Breast epithelium (tissue), 4 donors: ENCODE data around the gene COL5A3. TPM values are rescaled to one million over a fixed set of nuclear protein-coding genes. Genes with fewer than 3 reads are reported as not detected.

Experiments used
- DNase-seq, 2 donors: peaks; one replicate each; pipeline ENCODE4 v3.0.0-alpha.2; 2019; ENCODE audit warnings: low spot score in 2 of 2
- H3K27ac ChIP-seq, 2 donors: fragments of 200-600 bp; sonication (generic) in 1 of 2; one replicate each; pipeline ENCODE4 v1.5.1; 2016 to 2019; ENCODE audit warnings: mild to moderate bottlenecking in 1 of 2
- H3K27me3 ChIP-seq, 2 donors: fragments of 200-600 bp; sonication (generic) in 1 of 2; one replicate each; pipeline versions ENCODE4 v1.5.1 to v1.6.0; 2017 to 2019; ENCODE audit warnings: control low read depth in 1 of 2, mild to moderate bottlenecking in 1 of 2
- H3K36me3 ChIP-seq: fragments of 200-600 bp; one replicate; pipeline ENCODE4 v1.5.1; 2019
- H3K4me1 ChIP-seq, 2 donors: fragments of 200-600 bp; sonication (generic); one replicate each; pipeline ENCODE4 v1.5.1; 2016 to 2019; ENCODE audit warnings: control low read depth in 1 of 2
- H3K4me3 ChIP-seq, 3 donors: fragments of 200-600 bp; sonication (generic); 1 replicate in 2 of 3; 2 replicates in 1 of 3; pipeline ENCODE4 v1.5.1; 2016 to 2019; ENCODE audit warnings: mild to moderate bottlenecking in 3 of 3, moderate library complexity in 2 of 3
- H3K9me3 ChIP-seq, 2 donors: fragments of 200-600 bp; sonication (generic) in 1 of 2; one replicate each; pipeline ENCODE4 v1.5.1; 2016 to 2019; ENCODE audit warnings: control low read depth in 1 of 2
- POLR2A ChIP-seq: fragments of 450-650 bp; IDR thresholded peaks from one replicate; pipeline ENCODE4 v1.6.1; 2016; ENCODE audit warnings: antibody characterized with exemption, mild to moderate bottlenecking, moderate library complexity
- POLR2AphosphoS5 ChIP-seq, 3 donors: sonication (generic); formaldehyde crosslinking; IDR thresholded peaks; one replicate each; pipeline ENCODE4 v1.6.1; 2017; ENCODE audit warnings: antibody characterized with exemption in 3 of 3
- intact Hi-C: fragments of 100-400 bp; cut with DNase I; formaldehyde crosslinking; loops from one replicate; pipeline ENCODE4 v1.15.1; 2023; ENCODE audit warnings: low total_unique reads
- total RNA-seq, 3 donors: library from RNA; depleted of rRNA; stranded (reverse); fragments of >200 nt; gene quantifications; one replicate each; pipeline ENCODE4 v1.1.0, GENCODE V29; 2016
- TF ChIP-seq, protein P1 (sequence below), 3 donors: fragments of 450-650 bp; IDR thresholded peaks; one replicate each; pipeline ENCODE4 v1.5.1; 2016 to 2017; ENCODE audit warnings: antibody characterized with exemption in 3 of 3, mild to moderate bottlenecking in 3 of 3, moderate library complexity in 3 of 3

The COL5A3 gene
- total RNA-seq, 3 donors from 2014 or later, result 4.8 to 32.2 (median 12.5) TPM

DNA sequence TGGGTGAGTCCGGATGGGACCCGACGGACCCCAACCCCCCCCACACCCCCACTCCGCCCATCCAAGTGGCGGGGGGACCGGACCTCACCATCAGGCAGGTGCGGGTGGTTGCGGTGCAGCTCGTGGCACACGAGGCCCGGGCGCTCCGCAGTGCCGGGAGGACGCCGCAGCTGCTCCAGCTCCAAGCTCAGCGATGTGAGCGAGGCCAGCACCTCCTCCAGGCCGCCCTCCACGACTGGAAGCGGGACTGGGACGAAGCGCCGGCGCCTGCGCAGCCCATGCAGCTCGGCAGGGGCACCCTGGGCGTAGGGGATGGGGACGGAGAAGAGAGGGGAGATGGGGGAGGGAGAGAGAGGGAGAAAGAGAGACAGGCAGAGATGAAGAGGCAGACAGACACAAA is 43.9 kb downstream of the COL5A3 start:
- H3K27me3 ChIP-seq, result peaks cover 0 to 9% of the 10 kb centered on the region in 2 donors
- H3K4me1 ChIP-seq, result no peaks in the 10 kb centered on the region
- H3K36me3 ChIP-seq, result no peaks in the 10 kb centered on the region
- H3K4me3 ChIP-seq, result no peak overlapping the region
- intact Hi-C loops, result no loop called here
- no peaks in the 10 kb centered on the region for H3K9me3 ChIP-seq
- TF ChIP-seq, protein P1, sequence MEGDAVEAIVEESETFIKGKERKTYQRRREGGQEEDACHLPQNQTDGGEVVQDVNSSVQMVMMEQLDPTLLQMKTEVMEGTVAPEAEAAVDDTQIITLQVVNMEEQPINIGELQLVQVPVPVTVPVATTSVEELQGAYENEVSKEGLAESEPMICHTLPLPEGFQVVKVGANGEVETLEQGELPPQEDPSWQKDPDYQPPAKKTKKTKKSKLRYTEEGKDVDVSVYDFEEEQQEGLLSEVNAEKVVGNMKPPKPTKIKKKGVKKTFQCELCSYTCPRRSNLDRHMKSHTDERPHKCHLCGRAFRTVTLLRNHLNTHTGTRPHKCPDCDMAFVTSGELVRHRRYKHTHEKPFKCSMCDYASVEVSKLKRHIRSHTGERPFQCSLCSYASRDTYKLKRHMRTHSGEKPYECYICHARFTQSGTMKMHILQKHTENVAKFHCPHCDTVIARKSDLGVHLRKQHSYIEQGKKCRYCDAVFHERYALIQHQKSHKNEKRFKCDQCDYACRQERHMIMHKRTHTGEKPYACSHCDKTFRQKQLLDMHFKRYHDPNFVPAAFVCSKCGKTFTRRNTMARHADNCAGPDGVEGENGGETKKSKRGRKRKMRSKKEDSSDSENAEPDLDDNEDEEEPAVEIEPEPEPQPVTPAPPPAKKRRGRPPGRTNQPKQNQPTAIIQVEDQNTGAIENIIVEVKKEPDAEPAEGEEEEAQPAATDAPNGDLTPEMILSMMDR (IDR thresholded peaks at IDR 0.05), result no peak
- TF ChIP-seq POLR2A (no peak), POLR2AphosphoS5 (IDR thresholded peaks at IDR 0.05) (no peak)
- DNase-seq, result no peak
- no peak overlapping the region for H3K27ac ChIP-seq

DNA sequence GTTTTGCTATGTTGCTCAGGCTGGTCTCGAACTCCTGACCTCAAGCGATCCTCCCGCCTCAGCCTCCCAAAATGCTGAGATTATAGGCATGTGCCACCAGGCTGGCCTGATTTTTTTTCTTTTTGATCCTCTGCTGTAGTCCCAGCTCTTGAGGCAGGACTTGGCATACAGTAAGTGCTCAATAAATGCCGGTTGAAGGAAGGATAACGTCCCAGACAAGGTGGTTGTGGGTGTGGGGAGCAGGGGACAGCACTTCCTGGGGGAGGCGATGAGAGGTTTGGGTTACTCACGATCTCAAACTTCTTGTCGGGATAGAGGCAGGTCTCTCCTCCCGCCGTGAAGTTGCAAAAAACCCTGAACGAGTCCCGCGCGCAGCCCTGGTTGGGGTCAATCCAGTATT is 44.3 kb downstream of the COL5A3 start:
- DNase-seq, result no peak
- intact Hi-C loops, result no loop called here
- TF ChIP-seq, protein P1 (IDR thresholded peaks at IDR 0.05), result no peak
- TF ChIP-seq POLR2AphosphoS5 (IDR thresholded peaks at IDR 0.05), result no peak
- no peak for TF ChIP-seq POLR2A
- peaks cover 0 to 9% of the 10 kb centered on the region in 2 donors for H3K27me3 ChIP-seq
- H3K9me3 ChIP-seq, result no peaks in the 10 kb centered on the region
- H3K4me3 ChIP-seq, result no peak overlapping the region
- H3K4me1 ChIP-seq, result no peaks in the 10 kb centered on the region
- H3K36me3 ChIP-seq, result no peaks in the 10 kb centered on the region
- H3K27ac ChIP-seq, result no peak overlapping the region

DNA sequence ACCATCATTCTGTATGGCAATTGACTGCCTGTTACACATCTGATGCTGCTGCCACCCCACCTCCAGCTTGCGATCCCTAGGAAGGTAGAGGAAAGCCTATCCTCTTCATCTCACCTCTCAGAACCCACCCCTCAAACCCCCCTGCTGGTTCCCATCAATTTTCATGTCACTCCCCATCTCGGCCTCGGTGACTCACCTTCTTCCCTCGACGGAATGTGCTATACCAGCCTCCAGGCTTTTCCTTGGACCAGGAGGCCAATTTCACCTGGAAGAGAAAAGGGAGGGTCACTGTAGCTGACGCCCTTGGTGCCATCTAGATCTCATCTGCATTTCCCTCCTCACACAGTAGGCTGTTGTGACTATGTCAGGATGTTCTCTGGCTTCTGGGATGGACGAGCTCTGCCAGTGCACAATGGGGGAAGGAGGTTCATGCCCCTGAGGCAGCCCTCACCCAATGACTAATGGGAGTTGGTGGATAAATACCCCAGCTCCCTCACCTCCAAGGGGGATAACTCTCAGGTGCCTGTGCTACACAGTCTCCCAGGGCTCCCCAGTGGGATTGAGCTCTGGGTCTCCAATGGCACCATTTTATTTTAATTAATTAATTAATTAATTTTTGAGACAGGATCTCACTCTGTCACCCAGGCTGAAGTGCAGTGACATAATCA is 47.5 kb downstream of the COL5A3 start:
- intact Hi-C loops, result no loop called here
- Histone ChIP-seq H3K36me3 (no peaks in the 10 kb centered on the region), H3K27me3 (peaks cover 0 to 9% of the 10 kb centered on the region in 2 donors), H3K4me3 (no peak overlapping the region), H3K4me1 (no peaks in the 10 kb centered on the region), H3K27ac (no peak overlapping the region), H3K9me3 (no peaks in the 10 kb centered on the region)
- no peak for DNase-seq
- TF ChIP-seq POLR2AphosphoS5 (IDR thresholded peaks at IDR 0.05) (no peak), POLR2A (no peak)
- TF ChIP-seq, protein P1 (IDR thresholded peaks at IDR 0.05), result no peak

DNA sequence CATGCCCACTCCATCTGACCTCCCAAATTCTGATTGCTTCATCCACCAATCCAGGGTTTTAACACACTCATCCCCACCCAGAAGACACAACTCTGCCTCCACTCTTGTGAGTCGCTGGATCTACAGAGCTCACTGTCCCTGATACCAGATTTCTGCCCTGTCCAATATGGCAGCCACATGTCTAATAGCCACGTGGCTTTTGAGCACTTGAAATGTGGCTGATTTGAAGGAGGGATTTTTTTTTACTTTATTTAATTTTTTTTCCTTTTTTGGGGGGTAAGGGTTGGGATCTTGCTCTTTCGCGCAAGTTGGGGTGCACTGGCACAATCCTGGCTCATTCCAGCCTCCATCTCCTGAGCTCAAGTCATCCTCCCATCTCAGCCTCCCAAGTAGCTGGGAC is 49.2 kb downstream of the COL5A3 start:
- Histone ChIP-seq H3K9me3 (no peaks in the 10 kb centered on the region), H3K27ac (no peak overlapping the region), H3K4me3 (no peak overlapping the region), H3K4me1 (no peaks in the 10 kb centered on the region), H3K36me3 (no peaks in the 10 kb centered on the region), H3K27me3 (no peaks in the 10 kb centered on the region)
- no peak for DNase-seq
- TF ChIP-seq POLR2A (no peak), POLR2AphosphoS5 (IDR thresholded peaks at IDR 0.05) (no peak)
- TF ChIP-seq, protein P1 (IDR thresholded peaks at IDR 0.05), result no peak
- intact Hi-C loops, result no loop called here

DNA sequence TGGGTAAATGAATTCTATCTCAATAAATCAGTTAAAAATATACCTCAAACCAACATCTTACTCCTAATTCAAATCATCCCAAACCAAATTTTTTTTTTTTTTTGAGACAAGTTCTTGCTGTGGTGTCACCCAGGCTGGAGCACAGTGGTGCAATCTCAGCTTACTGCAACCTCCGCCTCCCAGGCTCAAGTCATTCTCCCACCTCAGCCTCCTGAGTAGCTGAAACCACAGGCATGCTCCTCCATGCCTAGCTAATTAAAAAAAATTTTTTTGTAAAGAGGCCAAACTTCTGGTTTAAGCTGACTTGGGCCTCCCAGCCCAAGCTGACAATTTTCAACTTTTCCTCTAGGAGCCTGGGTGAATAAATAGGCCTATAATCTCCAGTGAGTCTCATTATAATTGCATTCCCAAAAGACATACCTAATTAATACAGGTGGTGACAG is 51.9 kb downstream of the COL5A3 start:
- DNase-seq, result peak in 1 of 2 donors; percentile 54
- Histone ChIP-seq H3K9me3 (no peaks in the 10 kb centered on the region), H3K27me3 (no peaks in the 10 kb centered on the region), H3K36me3 (no peaks in the 10 kb centered on the region), H3K4me1 (no peaks in the 10 kb centered on the region), H3K4me3 (no peak overlapping the region), H3K27ac (no peak overlapping the region)
- TF ChIP-seq POLR2A (no peak), POLR2AphosphoS5 (IDR thresholded peaks at IDR 0.05) (no peak)
- TF ChIP-seq, protein P1 (IDR thresholded peaks at IDR 0.05), result no peak
- intact Hi-C loops, result no loop called here
